Activated gamma-delta T cell treated with Interleukin-2 at 50 U/mL for 16 hours (primary cell): ENCODE results near the gene STK11.

Experiments
- DNase-seq: peaks from one replicate; pipeline ENCODE4 v3.0.0-alpha.2; 2020

The STK11 gene

GRCh38 chr19:1262623-1263123 is 57.1 kb downstream of the STK11 start:
- no peak for DNase-seq

GRCh38 chr19:1263188-1263587 is 57.6 kb downstream of the STK11 start:
- no peak for DNase-seq

DNA sequence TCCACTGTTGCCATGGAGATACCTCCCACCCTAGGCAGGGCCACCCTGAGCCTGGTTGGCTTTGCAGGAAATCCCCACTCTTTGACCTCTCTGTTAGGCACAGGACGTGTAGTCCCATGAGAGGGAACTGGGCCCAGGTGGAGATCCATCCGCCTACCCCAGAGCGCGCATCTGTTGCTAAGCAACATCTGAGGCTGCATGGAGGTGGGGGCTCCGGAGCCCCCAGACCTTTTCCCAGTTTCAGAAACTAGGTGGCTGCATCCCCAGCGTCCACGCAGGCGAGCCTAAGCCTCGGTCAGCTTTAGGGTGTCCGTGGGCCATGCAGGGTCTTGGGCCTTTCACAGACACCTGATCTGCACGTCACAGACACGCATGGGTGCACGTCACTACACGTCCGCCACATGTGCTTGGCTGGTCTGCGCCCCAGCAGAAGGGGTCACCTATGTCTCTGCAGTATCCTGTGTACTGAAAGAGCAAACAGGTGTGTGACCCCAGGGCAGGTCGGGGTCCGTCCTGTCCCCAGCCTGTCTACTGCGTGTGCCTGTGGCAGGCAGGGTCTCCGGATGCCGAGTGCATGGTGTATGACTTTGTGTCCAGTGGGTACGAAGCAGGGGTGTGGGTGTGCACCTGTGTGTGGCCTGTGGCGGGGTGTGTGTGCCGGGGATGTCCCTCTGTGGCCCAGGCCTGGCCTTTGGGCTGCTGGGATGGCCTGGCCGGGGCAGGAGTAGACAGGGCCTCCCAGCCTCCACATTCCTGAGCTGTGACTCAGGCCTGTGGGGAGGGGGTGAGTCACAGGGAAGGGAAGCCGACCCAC is 59.4 kb downstream of the STK11 start:
- no peak for DNase-seq

DNA sequence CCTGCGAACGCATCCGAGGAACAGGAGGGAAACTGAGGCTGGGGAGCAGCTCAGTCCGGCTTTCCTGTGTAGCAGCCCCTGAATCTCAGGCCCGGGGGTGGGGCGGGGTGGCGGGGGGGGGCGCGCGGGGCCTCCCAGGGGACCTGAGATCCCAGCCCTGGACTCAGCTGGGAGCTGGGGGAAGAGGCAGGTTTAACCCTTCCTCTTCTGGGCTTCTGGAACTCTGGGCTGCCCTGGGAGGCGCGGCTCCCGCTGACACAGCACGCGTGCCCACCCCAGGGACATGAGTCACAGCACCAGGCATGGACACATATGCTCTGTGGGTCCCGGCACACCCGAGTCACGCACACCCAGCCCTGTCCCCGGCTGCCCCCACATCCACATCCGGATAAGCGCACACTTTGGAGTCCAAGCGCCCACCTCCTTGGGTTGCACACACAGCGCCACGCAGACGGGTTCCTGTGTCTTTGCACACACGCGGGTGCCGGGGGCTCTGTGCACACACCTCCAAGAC is 60.1 kb downstream of the STK11 start:
- peak; percentile 65 for DNase-seq

DNA sequence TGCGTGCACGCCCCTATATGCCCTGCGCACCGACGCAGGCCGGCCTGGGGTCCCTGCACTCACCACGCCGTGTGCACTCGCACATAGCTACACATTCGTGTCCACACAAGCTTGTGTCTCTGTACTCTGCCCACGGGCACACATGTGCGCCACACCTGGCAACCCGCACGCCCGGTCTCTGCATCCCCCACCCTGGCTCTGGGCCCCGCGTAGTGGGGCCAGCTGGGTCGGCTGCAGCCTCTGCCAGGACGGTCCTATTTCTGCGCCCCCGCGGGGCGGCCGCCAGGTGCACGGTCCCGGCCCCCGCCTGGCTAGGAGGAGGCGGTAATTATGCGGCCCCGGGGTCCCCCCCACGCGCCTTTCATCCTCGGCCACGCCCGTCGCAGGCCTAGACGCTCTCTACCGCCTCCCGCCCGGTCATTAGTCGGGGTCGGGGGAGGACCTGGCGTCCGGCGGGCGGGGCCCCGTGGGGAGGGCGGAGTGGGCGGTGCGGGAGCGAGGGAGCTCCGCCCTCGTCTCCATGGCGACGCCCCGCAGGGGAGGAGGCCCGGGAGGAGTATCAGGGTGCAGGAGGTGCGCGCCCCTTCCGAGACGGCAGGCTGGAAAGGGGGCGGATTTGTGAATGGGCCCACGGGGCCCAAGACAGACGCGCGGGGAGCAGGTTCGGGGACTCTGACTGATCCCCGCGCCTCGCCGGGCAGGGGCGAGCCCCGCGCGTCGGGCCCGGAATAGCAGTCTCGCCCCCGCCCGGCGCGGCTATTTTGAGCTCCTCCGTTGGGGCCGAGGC is 60.7 kb downstream of the STK11 start:
- DNase-seq = peak; percentile 83

- DNase-seq = peak; percentile 73
These were observed 61.4 kb downstream of the STK11 start for GRCh38 chr19:1266916-1267476.

DNA sequence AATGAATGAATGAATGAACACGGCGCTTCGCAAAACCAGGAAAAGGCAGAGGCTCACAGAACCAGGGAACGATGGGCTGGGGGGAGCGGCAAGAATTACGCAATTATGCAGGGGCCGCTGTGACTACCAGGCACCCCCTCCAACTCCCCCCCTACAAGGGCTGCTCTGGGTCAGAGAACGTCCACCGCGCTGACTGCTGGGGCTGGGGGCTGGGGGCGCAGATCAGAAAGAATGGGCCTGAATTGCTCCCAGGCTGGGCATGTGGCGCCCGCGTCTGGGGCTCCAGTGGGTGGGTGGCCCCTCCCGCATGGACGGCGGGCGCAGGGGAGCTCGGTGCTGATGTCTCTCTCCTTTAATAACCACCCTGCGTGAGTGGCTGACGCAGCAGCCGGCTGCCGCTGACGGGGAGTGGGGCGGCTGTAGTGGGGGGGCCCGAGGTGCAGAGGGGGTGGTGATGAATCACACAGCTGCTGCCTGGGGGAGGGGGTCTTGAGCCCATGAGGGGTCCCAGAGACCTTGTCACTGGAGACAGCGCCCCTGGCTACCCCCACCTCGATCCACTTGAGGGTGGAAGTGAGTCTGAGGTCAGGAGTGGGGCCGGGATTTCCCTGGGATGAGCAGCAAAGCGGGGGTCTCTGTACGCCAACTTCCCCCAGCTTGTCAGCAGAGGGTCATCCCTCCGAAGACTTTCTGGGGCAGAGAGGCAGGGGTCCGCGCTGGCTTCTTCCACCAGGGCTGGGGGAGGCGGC is 62.1 kb downstream of the STK11 start:
- no peak for DNase-seq

- no peak for DNase-seq
These were observed 62.9 kb downstream of the STK11 start for GRCh38 chr19:1268226-1269064.

- peak; percentile 100 for DNase-seq
These were observed 63.5 kb downstream of the STK11 start, which contains the start of gene CIRBP for GRCh38 chr19:1269065-1269477. CIRBP (plus strand) TSS chr19:1269332; CDS start chr19:1270934, 1,602 bp downstream.

GRCh38 chr19:1269478-1270212 is 64.1 kb downstream of the STK11 start:
- peak; percentile 85 for DNase-seq

DNA sequence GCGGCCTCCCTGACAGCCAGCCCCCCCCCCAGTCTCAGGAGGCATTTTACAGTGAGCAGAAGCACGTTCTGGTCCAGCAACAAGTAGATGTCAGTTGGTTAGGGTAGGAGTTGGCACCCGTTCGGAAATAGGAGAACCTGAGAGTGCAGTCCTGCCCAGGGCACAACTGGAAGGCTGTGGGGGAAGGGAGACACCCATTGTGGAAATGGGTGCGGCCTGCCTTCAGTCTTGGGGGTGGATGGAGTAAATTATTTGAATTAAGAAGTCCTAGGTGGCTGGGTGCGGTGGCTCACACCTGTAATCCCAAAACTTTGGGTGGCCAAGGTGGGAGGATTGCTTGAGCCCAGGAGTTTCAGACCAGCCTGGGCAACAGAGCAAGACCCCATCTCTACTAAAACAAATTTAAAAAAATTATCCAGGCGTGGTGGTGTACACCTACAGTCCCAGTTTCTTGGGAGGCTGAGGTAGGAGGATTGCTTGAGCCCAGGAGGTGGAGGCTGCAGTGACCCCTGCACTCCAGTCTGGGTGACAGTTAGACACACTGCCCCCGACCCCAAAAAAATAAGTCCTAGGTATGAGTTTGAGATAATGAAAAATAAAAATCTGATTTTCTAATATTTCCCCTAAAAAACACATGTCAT is 64.8 kb downstream of the STK11 start:
- no peak for DNase-seq

- no peak for DNase-seq
These were observed 65.4 kb downstream of the STK11 start for GRCh38 chr19:1270854-1271527.

GRCh38 chr19:1271528-1272422 is 66.2 kb downstream of the STK11 start:
- DNase-seq = no peak

DNA sequence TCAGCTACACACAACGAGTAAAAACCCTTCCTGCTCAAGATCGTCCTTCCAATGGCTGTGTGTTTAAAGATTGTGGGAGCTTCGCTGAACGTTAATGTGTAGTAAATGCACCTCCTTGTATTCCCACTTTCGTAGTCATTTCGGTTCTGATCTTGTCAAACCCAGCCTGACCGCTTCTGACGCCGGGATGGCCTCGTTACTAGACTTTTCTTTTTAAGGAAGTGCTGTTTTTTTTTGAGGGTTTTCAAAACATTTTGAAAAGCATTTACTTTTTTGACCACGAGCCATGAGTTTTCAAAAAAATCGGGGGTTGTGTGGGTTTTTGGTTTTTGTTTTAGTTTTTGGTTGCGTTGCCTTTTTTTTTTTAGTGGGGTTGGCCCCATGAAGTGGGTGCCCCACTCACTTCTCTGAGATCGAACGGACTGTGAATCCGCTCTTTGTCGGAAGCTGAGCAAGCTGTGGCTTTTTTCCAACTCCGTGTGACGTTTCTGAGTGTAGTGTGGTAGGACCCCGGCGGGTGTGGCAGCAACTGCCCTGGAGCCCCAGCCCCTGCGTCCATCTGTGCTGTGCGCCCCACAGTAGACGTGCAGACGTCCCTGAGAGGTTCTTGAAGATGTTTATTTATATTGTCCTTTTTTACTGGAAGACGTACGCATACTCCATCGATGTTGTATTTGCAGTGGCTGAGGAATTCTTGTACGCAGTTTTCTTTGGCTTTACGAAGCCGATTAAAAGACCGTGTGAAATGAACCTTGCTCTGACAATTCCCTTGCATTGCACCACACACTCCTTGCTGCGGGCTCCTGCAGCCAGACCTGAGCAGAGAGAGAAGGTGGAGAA is 67.1 kb downstream of the STK11 start:
- no peak for DNase-seq

DNA sequence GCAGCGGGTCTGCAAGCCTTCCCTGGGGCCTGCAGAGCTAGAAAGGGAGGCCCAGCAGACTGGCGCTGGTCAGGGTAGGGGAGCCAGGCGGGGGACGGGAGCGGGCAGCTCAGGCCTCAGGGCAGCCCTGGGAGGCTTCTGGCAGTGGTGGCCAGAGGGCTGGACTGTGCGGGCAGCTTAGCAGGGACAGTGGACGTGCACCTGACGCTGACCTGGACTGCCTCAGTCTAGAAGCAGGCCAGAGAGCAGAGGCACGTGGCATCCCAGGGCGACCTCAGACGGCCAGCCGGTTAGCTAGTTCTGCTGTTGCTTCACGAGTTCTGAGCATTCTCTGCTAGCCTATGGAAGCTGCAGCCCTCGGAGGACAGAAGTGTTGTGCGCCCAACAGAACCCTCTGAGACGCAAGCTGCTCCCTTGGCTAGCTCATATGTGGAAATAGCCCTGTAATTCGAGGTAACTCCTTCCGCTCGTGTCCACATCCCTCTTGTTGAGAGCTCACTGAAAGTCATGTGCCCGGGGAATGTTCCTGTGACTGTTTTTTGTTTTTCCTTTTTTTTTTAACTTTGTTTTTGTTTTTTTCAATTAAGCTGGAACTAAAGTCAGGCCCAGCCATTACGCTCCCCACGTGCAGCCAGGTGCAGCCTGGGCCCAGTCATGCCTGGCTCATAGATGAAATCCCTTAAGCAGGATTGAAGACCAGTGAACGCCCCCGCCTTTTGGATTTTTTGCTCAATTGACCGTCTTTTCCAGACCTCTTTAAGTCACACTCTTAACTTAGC is 67.9 kb downstream of the STK11 start:
- no peak for DNase-seq

DNA sequence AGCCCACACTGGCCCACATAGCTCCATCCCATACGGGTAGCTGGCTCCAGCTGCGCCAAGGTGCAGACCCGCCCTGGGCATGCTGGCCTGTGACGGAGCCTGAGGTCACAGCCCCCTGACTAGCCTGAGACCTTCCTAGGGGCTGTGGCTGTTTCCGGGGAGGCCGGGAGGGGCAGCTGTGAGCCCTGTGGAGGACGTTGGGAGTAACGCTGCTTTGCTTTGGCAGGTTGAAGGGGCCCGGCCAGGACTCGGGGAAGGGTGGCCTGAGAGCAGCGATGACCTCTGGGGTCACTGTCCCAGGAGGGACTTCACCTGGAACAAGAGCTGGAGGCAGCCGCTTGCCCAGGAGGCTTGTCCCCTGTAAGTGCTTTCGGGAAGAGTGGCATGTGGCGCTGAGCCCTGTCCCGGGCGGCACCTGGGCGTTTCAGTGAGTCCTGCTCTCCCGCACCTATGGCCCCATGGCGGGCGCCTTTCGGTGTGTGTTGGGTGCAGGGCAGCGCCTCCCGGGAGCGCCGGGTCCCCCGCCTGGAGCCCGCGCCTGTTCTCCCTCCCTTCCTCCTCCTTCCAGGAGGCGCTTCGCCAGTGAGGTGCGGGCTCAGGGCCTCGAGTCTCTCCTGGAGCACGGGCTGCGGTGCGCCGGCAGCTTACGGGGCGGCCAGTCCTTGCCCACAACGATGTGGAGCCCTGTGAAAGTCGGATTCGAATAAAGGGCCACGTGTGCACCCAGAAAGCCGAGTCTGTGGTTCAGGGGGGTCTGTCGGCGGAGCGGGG is 68.7 kb downstream of the STK11 start:
- no peak for DNase-seq
